ENCODE results near the gene PIK3R2.

GRCh38 chr19:18167011-18167410 is 14.0 kb downstream of the PIK3R2 start:
- TF ChIP-seq CTCF (conservative IDR thresholded peaks at IDR 0.05; ENCODE audit: low read length) (no peak), EZH2phosphoT487 (IDR thresholded peaks at IDR 0.05; ENCODE audit: borderline replicate concordance, low read depth, low read length) (no peak)

All from OCI-LY7 (cell line).